Neural progenitor cell (in vitro differentiated cells): Measurements from ENCODE around the gene MMP11. TPM values are rescaled to one million over a fixed set of nuclear protein-coding genes. Genes with fewer than 3 reads are reported as not detected.

Experiments used
- DNase-seq: peaks from one replicate; pipeline ENCODE4 v3.0.0-alpha.2; 2016; ENCODE audit warnings: low spot score
- H2AFZ ChIP-seq: fragments of 200-600 bp; sonication (generic); replicated peaks from 2 replicates; pipeline ENCODE4 v1.6.1; 2016; ENCODE audit warnings: antibody characterized with exemption
- H3F3A ChIP-seq: fragments of 200-600 bp; sonication (generic); 2 replicates; pipeline ENCODE4 v1.6.1; 2016; ENCODE audit warnings: antibody characterized with exemption, low read depth
- H3K27ac ChIP-seq: fragments of 200-600 bp; sonication (generic); 2 replicates; pipeline ENCODE4 v1.5.1; 2016; ENCODE audit warnings: mild to moderate bottlenecking
- H3K27me3 ChIP-seq: fragments of 200-600 bp; sonication (generic); 2 replicates; pipeline ENCODE4 v1.6.1; 2016; ENCODE audit warnings: mild to moderate bottlenecking, moderate library complexity
- H3K36me3 ChIP-seq: fragments of 200-600 bp; sonication (generic); 2 replicates; pipeline ENCODE4 v1.5.1; 2016
- H3K4me1 ChIP-seq: fragments of 200-600 bp; sonication (generic); 2 replicates; pipeline ENCODE4 v1.6.1; 2016; ENCODE audit warnings: mixed run types
- H3K4me2 ChIP-seq: fragments of 200-600 bp; sonication (generic); 2 replicates; pipeline ENCODE4 v1.6.1; 2016
- H3K4me3 ChIP-seq: fragments of 200-600 bp; sonication (generic); 2 replicates; pipeline ENCODE4 v1.5.1; 2016
- H3K79me2 ChIP-seq: fragments of 200-600 bp; sonication (generic); 2 replicates; pipeline ENCODE4 v1.6.1; 2016; ENCODE audit warnings: low read depth
- H3K9ac ChIP-seq: fragments of 200-600 bp; sonication (generic); 2 replicates; pipeline ENCODE4 v1.6.1; 2016
- H3K9me3 ChIP-seq: fragments of 200-600 bp; sonication (generic); 2 replicates; pipeline ENCODE4 v1.5.1; 2016; ENCODE audit warnings: low read depth
- H4K20me1 ChIP-seq: fragments of 200-600 bp; sonication (generic); 2 replicates; pipeline ENCODE4 v1.6.1; 2016; ENCODE audit warnings: low read depth
- H3K27ac Mint-ChIP-seq: 3 replicates; pipeline ENCODE4 v1.8.0; 2021; ENCODE audit warnings: mixed read lengths
- H3K27me3 Mint-ChIP-seq: 2 replicates; pipeline ENCODE4 v1.8.0; 2022; ENCODE audit warnings: low read depth, mild to moderate bottlenecking, inconsistent platforms, moderate library complexity, mixed read lengths; ENCODE audit not compliant: insufficient read depth
- H3K36me3 Mint-ChIP-seq: 3 replicates; pipeline ENCODE4 v1.8.0; 2021; ENCODE audit warnings: mixed read lengths
- H3K4me1 Mint-ChIP-seq: 3 replicates; pipeline ENCODE4 v1.8.0; 2021; ENCODE audit warnings: mixed read lengths
- H3K4me3 Mint-ChIP-seq: 3 replicates; pipeline ENCODE4 v1.8.0; 2021; ENCODE audit warnings: mild to moderate bottlenecking, moderate library complexity, mixed read lengths
- H3K9me3 Mint-ChIP-seq: 3 replicates; pipeline ENCODE4 v1.8.0; 2020; ENCODE audit warnings: mixed read lengths
- EZH2 ChIP-seq: fragments of 200-600 bp; sonication (generic); IDR thresholded peaks from 2 replicates; pipeline ENCODE4 v1.6.1; 2017; ENCODE audit warnings: antibody characterized with exemption, mild to moderate bottlenecking, moderate library complexity
- EZH2phosphoT487 ChIP-seq: fragments of 200-600 bp; sonication (generic); IDR thresholded peaks from 2 replicates; pipeline ENCODE4 v1.6.1; 2017; ENCODE audit warnings: antibody characterized with exemption
- total RNA-seq: library from RNA; depleted of rRNA; stranded (reverse); fragments of >200 nt; gene quantifications from 2 replicates; pipeline ENCODE4 v1.2.3, GENCODE V29; 2015; ENCODE audit warnings: low replicate concordance
- TF ChIP-seq, protein P1 (sequence below): fragments of 200-600 bp; sonication (generic); IDR thresholded peaks from 2 replicates; pipeline ENCODE4 v1.5.1; 2017; ENCODE audit warnings: antibody characterized with exemption, mild to moderate bottlenecking

MMP11 gene
- total RNA-seq, 1 donor from 2014 or later, result 4.1 TPM

DNA sequence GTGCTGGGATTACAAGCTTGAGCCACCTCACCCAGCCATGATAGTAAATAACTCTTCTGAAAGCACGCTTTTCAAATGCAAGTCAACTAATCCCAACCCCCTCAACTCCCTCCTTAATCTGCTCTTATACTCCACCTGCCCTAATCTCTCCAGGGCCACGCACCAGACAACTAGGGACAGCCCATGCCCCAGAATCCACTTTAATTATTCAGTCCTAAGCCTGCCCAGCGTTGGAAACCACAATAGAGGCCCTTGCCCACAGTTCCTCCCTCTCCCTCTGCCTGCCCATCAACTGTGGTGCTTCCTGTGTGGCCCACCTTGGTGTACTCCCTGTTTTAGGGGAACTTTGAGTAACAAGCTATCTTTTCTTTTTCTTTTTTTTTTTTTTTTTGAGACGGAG lies 15.8 kb upstream of the MMP11 start:
- Histone ChIP-seq H3K4me1 (no peaks in the 10 kb centered on the region), H3K36me3 (no peaks in the 10 kb centered on the region), H3K27ac (no peak overlapping the region), H3F3A (peaks cover 9% of the 10 kb centered on the region), H3K9me3 (no peaks in the 10 kb centered on the region), H3K9ac (no peak overlapping the region), H3K79me2 (no peaks in the 10 kb centered on the region), H3K4me2 (no peak overlapping the region), H3K27me3 (no peaks in the 10 kb centered on the region), H4K20me1 (no peaks in the 10 kb centered on the region), H2AFZ (no peak overlapping the region), H3K4me3 (no peak overlapping the region)
- peaks cover 6% of the 10 kb centered on the region for H3K27me3 Mint-ChIP-seq
- TF ChIP-seq, protein P1, sequence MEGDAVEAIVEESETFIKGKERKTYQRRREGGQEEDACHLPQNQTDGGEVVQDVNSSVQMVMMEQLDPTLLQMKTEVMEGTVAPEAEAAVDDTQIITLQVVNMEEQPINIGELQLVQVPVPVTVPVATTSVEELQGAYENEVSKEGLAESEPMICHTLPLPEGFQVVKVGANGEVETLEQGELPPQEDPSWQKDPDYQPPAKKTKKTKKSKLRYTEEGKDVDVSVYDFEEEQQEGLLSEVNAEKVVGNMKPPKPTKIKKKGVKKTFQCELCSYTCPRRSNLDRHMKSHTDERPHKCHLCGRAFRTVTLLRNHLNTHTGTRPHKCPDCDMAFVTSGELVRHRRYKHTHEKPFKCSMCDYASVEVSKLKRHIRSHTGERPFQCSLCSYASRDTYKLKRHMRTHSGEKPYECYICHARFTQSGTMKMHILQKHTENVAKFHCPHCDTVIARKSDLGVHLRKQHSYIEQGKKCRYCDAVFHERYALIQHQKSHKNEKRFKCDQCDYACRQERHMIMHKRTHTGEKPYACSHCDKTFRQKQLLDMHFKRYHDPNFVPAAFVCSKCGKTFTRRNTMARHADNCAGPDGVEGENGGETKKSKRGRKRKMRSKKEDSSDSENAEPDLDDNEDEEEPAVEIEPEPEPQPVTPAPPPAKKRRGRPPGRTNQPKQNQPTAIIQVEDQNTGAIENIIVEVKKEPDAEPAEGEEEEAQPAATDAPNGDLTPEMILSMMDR, result no peak
- TF ChIP-seq EZH2, result no peak
- no peak for TF ChIP-seq EZH2phosphoT487
- no peak for DNase-seq
- peak overlapping the region; percentile 39 for H3K4me3 Mint-ChIP-seq
- no peaks in the 10 kb centered on the region for H3K9me3 Mint-ChIP-seq
- H3K27ac Mint-ChIP-seq, result no peak overlapping the region
- H3K36me3 Mint-ChIP-seq, result no peaks in the 10 kb centered on the region
- H3K4me1 Mint-ChIP-seq, result peaks cover 18% of the 10 kb centered on the region

DNA sequence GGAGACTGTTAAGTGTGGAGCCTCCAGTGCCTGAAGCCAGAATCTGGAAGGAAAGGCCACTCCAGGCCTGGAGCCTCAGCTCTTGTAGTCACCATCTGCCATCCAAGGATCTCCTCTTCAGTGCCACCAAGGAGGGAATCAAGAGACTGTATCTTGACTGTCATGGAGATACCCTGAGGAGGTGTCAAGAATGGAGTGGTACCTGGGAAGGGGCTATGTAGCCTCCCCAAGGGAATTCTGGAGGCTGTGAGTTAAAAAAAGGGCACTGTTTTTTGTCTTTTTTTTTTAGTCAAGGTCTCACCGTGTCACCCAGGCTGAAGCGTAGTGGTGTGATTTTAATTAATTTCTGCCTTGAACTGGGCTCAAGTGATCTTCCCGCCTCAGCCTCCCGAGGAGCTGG lies 13.1 kb upstream of the MMP11 start:
- no peaks in the 10 kb centered on the region for H3K9me3 ChIP-seq
- no peaks in the 10 kb centered on the region for H3K27me3 ChIP-seq
- H3K4me2 ChIP-seq, result no peak overlapping the region
- H3K79me2 ChIP-seq, result no peaks in the 10 kb centered on the region
- Mint-ChIP-seq H3K4me1 (peaks cover 26% of the 10 kb centered on the region), H3K36me3 (no peaks in the 10 kb centered on the region), H3K4me3 (no peak overlapping the region), H3K27me3 (peaks cover 5% of the 10 kb centered on the region), H3K9me3 (no peaks in the 10 kb centered on the region), H3K27ac (no peak overlapping the region)
- no peak overlapping the region for H3K27ac ChIP-seq
- H3K4me1 ChIP-seq, result peaks cover 14% of the 10 kb centered on the region
- no peak overlapping the region for H2AFZ ChIP-seq
- TF ChIP-seq EZH2, result no peak
- TF ChIP-seq EZH2phosphoT487, result no peak
- TF ChIP-seq, protein P1, result no peak
- H4K20me1 ChIP-seq, result no peaks in the 10 kb centered on the region
- peaks cover 19% of the 10 kb centered on the region for H3F3A ChIP-seq
- no peaks in the 10 kb centered on the region for H3K36me3 ChIP-seq
- no peak overlapping the region for H3K4me3 ChIP-seq
- H3K9ac ChIP-seq, result no peak overlapping the region
- DNase-seq, result no peak

DNA sequence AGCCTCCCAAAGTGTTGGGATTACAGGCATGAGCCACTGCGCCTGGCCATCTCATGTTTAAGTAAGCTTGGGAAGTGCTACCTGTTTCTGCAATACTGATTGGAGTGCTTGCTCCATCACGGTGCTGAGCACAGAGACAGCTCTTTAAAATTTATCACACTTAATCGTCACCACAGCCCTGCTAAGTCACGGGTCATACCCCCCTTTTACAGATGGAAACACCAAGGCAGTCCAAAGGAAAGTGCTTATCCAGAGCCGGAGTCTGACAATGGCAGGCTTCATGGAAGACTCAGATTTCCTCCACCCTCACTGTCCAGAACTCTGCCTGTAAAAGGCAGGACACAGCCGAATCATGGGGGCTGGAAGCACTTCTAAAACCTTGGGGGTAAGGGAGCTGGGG lies 12.6 kb upstream of the MMP11 start:
- no peak for DNase-seq
- peaks cover 4% of the 10 kb centered on the region for H3K27me3 Mint-ChIP-seq
- peak overlapping the region; percentile 65 for H3K27ac Mint-ChIP-seq
- peaks cover 27% of the 10 kb centered on the region for H3K4me1 Mint-ChIP-seq
- no peak overlapping the region for H3K27ac ChIP-seq
- no peaks in the 10 kb centered on the region for H4K20me1 ChIP-seq
- H3K27me3 ChIP-seq, result no peaks in the 10 kb centered on the region
- peaks cover 14% of the 10 kb centered on the region for H3K4me1 ChIP-seq
- H3F3A ChIP-seq, result peaks cover 19% of the 10 kb centered on the region
- no peaks in the 10 kb centered on the region for H3K36me3 Mint-ChIP-seq
- no peak overlapping the region for H3K4me3 ChIP-seq
- H3K9me3 Mint-ChIP-seq, result no peaks in the 10 kb centered on the region
- TF ChIP-seq EZH2 (no peak), EZH2phosphoT487 (no peak)
- TF ChIP-seq, protein P1, result no peak
- H3K79me2 ChIP-seq, result no peaks in the 10 kb centered on the region
- H3K4me2 ChIP-seq, result no peak overlapping the region
- no peaks in the 10 kb centered on the region for H3K9me3 ChIP-seq
- H2AFZ ChIP-seq, result no peak overlapping the region
- H3K36me3 ChIP-seq, result no peaks in the 10 kb centered on the region
- no peak overlapping the region for H3K9ac ChIP-seq
- H3K4me3 Mint-ChIP-seq, result no peak overlapping the region
